ENCODE data around the gene CEP128.

The CEP128 gene

DNA sequence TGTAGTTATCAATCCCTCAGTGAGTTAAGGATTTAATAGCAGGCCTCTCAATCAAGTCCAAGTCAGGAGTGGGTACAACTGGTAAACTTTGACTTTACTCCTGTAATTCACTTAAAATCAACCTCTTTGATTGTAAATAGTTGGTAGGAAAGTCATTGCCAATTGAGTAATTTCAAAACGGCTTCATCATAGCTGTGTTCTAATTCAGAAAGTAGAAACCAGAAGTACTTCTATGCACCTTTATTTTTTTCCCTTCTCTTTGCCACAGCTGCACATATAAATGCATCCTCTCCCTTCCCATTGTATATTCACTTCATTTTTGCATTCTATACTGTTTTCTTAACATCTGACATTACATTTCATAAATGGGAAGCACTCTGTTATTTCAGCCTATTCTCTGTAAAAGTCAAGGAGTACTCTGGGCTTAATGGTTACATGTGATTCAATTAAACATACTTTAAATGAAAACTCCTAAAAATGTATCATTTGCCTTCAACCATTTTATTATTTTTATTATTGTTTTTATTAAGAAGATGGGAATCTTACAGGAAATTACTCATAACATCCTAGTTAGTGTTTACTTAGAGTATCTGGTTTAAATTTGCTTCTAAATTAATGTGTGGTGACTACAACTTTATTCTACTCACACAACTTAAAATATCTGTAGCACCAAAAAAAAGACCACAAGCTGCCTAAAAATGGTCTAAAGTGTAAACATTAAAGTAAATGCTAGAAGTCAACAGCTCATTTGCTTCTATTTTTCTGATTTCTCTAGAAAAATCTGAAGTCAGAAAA is 171.2 kb downstream of the CEP128 start:
- no peak for DNase-seq

DNA sequence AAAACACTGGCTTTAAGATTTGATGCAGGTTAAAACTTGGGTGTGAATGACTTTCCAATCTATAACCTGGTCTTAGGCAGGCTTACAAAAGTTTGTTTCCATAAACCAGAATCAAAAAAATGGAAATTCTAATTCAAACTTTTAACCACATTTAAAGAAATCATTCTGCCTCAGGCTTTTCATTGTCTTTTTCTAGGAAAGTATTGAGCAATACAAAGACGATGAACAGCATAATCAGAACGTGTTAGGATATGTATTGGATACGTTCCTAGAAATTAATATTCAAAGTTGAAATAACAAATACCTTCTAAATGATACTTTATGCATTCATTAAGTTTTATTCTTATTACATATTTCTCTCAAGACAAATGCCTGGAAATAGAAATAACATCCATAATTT is 172.9 kb downstream of the CEP128 start:
- DNase-seq, result no peak

DNA sequence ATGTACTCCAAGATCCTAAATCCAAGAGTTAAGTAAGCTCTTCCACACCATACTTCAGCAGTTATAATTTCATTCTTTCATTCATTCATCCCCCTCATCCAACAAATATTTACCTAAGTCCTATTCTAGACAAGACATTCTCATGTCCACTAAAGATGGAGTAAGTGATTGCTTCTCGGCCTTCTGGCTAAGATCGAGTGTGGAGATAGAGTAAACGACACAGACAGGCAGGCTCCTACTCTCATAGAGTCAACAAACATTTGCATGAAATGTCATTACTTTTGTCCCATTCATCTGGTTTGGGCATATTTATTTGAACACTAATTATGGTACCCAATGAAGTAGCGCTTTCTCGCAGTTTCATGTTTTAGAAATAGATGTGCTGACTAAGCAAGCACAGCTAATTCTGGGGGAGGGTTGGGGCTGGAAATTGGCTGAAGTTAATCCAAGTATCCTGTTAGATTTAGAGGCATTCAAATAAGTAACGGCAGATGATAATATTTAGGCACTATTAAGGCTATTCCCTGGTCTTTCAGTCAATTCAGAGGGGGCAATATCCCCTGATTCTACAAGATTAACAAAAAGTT is 176.5 kb downstream of the CEP128 start:
- DNase-seq, result no peak

DNA sequence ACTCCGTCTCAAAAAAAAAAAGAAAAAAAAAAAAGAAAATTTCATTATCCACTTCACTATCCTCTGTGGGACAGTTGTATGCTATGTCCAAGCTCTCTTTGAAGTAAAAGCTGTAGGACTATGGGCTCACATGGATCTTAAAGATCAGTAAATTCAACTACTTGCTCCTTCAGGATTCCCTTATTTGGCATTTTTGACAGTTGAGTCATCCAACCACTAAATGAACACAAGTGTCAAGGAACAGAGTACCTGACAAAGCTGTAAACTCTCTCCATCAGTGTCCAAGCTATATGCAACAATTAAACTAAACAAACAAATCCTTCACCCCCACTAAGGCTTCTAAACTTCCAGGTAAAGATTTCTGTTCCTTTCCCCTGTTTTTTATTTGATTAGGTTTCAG is 177.0 kb downstream of the CEP128 start:
- no peak for DNase-seq

DNA sequence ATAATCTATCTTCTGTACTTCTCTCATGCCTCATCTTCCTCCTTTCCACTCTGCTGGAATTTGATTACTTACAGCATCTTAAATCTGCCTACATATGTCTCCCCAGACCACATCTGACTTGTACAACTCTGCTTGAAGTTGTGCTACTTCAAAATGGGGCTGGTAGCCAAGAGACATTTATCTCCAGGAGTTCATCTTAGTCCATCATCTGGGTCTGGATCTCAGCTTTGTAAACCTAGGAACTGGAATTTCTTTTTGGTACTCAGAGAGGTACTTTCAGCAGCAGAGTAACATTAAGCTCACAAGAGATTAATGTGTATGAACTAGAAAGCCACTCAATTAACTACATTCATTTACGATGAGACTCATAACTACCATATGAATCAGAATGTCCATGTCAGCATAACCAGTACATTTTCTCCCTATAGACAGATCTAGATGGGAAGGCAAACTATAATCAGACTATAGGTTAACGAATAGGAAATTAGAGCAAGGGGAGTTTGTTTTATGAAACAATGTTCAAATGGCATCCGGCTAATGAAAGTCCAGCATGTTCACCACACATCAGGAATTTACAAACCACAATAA is 178.8 kb downstream of the CEP128 start:
- no peak for DNase-seq

DNA sequence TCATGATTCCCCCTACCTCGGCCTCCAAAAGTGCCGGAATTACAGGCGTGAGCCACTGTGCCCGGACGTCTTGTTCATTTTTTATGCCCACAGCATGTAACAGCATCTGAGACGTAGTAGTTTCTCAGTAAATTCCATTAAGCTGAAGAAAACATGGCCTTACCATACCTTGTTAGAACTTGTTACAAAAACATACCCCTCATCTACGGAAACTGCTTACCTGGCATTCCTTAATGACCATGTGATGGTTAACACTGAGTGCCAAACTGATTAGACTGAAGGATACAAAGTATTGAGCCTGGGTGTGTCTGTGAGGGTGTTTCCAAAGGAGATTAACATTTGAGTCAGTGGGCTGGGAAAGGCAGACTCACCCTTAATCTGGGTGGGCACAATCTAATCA is 186.8 kb downstream of the CEP128 start:
- no peak for DNase-seq

DNA sequence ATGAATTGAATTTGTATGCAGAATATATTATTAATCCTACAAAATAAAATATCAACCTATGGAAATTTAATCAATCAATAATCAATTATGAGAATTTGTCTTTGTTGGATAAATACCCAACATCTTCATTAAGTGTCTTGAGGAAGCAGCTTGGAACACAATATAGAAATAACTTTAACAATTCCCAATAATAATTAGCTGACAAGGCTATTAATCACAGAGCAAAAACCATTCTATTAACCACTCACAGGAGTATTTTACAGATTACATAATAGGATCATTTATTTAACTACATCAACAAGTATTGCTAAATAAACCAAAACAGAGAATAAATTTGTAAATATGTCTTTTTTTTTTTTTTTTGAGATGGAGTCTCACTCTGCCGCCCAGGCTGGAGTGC is 190.3 kb downstream of the CEP128 start:
- no peak for DNase-seq

DNA sequence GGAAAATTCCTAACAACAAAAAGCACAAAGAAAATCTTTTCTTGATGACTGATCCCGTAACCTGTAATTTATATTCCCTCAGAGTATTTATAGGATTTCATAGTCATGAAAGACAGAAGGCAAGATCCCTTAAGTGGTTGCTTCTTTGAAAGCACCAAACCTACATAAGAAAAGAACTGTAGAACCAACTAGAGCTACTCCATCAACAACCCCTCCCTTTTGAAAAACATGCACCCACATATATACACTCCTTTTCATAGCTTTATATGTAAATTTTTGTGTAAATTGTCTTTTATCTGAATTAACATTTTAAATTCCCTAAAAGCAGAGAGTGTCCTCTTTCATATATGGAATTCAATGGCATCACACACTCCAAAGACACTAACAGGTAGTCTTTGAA is 215.3 kb downstream of the CEP128 start:
- DNase-seq, result no peak

DNA sequence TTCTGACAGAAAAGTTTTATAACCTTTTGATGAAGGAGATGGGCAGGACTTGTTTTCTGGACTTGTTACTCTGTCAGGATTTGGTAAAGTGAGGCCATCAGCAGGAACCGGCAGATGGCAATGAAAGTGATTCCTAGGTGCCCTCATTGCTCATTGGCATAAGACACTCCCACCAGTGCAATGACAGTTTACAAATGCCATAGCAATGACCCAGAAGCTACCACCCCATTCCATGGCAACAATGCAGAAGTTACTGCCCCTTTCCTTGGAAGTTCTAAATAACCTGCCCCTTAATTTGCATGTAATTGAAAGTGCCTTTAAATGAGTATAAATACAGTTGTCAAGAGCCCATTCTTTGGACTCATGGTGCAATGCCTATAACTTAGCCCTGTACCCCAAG is 222.6 kb downstream of the CEP128 start:
- no peak for DNase-seq

DNA sequence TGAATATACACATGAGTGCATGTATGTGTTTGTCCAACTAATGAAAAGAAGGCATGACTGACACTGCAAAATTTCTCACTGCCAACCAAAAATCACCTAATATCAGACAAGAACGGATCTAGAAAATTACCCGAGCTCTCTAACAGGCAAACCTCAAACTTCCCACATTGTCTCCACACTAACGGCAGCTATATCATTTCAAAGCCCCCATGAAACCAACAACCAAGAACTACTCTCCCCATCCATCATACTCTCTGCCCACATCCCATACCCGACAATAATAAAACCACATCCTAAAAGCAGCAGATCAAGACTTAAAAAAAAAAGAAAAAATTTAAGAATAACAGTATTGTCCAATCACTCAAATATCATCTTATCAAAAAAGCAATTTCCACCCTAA is 227.1 kb downstream of the CEP128 start:
- DNase-seq, result no peak

DNA sequence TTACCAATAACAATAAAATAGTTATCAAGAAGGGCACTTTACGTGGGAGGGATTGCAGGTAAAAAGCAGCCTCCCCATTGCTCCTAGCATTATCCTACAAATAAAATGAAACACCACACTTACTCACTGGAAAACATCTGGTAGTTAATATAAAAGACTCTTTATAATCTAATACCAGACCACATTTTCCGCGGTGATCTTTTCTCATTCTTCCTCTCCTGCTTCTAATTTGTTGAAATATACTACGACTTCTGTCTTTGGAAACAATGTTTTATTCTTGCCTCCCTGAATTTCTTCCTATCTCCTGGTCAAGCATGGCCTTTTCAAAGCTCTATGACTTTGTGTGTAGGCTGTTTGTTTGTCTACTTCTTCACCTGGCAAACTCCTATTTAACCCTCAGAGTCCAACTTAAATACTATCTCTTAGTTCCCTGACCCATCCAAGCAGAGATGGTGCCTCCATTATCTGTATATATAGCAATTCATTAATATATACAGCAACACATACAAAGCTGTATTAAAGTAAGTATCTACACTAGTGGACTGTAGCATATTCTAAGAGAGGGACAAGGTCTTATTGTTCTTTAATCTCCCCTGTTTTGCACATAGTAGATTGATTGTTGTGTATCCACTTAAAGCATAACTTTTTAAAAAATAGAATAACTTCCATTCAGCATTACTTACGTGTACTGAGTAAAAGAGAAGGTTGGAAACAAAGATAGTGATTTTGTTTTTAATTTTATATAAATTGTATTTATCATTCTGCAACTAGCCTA is 228.3 kb downstream of the CEP128 start:
- DNase-seq, result no peak

DNA sequence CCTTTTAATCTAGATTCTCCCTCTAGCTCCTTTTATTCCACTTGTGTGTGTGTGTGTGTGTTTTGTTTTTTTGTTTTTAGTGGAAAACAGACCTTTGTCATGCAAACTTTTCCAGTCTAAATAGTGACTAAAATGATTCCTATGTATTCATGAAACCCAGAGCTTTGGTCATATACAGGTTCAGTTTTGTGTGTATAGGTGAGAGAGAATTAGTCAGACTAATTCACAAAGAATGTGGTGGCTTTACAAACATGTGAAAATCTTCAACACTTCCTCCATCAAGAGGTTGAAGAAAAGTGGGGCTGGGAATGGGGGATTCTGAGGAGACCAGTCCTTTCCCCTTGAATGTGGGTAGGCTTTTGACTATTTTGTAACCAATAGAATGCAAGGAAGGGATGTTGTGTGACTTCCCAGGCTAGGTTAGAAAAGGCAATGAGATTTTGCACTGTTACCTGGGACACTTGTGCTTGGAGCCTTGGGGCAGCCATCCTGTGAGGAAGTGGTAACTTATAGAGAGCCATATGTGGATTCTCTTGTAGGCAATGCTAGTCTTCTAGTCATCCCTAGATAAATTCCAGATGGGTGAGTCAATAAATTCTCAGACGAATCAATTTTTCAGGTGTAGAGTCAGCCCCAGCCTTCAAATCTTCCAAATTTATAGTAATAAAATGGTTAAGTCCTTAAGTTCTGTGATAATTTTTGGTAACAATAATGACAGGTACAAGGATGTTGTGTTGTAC is 236.1 kb downstream of the CEP128 start:
- DNase-seq, result no peak

DNA sequence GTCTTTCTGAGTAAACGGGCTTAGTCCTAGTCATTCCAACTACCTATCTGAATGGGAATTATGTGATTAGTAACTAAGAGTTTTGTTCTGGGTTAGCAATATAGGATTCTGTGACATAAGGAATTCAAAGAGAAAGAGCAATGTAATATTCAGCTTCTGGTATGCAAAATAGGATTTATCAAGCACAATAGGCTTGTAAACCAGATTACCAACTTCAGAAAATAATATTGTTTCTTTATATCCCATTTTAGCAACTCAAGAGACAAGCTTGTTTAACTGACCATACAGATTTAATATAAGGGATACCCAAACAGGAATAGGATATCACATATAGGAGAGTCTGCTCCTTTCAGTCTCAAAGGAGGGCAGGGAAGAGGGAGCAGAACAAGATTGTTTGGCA is 240.9 kb downstream of the CEP128 start:
- no peak for DNase-seq

DNA sequence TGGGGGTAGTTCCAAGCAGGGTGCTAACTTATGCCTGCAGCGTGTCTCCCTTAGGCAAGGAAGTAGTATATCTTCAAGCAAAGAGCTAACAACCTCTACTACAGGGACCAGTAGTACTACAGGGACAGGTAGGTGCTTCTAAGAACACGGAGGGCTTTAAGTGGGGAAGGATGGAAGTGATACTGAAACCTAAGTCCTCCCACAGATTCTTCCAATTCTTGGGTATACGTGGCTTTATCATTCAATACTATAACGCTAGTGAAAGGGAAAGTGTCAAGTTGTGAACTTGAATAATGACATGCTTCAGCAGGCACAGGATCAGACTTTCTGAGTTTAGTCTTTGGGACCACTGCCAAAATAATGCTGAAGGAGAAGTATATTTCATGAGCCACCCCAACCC is 241.7 kb downstream of the CEP128 start:
- DNase-seq, result no peak

DNA sequence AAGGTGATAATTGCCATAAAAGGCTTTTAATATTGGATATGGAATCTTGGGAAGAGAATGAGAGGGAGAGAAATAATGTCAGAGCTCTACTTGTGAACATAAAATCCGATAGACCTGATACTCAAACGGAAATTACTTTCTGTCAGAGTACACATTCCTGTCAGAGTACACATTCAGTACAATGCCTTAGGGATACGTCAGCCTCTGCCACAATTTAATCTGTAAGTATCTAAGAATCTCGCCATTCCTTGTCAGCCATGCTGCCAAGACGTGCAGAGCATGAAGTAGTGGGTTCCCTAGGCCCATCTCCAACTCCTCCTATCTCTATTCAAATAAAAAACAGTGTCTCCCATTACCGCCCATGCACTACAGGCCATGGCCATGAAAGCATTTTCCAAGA is 242.6 kb downstream of the CEP128 start:
- DNase-seq, result no peak

DNA sequence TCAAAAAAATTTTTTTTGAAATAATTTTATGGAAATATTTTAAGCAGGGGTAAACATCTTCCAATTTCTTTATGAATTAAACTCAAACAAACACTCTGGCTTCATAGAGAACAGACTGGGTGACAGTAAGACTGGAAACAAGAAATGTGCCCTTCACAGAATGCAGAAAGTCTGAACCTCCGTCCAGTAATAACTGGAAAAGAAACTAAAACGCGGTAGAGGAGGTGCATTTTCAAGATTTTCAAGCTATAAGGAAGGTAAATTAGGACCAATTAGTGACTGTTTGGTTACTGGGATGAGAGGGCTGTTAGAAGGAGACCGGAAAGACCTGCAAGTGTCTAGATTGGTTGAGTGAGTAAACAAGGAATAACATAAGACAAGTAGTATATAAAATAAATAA is 245.7 kb downstream of the CEP128 start:
- DNase-seq, result no peak

DNA sequence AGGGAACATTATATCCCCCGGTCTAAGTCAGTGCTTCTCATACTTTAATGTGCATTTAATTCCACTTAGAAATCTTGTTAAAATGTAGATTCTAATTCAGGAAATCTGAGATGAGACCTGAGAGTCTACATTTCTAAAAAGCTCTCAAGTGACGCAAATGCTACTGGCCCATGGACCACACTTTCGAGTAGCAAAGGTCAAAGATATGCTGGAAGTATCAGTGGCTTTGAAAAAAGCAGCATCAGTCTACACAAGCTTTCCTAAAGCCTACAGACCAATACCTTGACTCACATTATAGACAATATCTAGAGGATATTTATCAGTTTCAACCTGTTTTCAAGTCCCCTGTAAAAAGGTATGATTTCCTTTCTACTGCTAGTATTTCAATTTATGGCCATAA is 248.6 kb downstream of the CEP128 start:
- DNase-seq, result no peak

DNA sequence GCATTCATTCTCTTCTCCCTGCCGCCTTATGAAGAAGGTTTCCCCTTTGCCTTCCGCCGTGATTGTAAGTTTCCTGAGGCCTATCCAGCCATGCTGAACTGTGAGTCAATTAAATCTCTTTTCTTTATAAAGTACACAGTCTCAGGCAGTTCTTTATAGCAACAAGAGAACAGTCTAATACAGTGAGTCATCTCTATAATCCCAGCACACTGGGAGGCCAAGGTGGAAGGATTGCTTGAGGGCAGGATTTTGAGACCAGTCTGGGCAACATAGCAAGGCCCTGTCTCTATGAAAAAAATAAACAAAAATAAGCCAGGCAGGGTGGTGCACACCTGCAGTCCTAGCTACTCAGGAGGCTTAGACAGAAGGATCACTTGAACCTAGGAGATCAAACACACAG is 259.9 kb downstream of the CEP128 start:
- no peak for DNase-seq

DNA sequence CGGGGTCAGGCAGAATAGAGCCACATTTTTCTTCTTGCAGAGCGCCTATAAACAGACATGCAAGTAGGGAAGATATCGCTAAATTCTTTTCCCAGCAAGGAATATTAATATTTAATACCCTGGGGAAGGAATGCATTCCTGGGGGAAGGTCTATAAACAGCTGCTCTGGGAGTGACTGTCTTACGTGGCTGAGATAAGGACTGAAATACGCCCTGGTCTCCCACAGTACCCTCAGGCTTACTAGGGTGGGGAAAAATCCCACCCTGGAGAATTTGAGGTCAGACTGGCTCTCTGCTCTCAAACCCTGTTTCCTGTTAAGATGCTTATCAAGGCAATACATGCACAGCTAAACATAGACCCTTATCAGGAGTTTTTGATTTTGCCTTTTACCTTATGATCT is 262.3 kb downstream of the CEP128 start:
- no peak for DNase-seq

DNA sequence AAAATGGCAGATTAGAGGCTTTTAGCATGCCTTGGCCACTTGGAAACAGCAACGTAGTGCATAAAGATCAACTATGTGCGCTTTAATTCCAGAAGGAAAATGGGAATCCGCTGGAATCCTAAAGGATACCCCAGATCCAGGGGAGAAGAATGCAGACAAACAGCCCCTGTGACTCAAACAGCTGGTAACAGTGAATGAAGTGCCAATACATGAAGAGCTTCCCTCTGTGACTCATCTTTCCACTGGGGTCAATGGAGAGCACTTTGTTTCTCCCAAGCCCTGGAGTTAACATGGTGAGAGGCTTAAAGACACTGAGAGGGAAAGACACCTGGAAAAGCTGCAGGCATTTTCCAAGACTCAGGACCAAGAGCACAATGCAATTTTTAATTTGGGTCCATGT is 263.1 kb downstream of the CEP128 start:
- no peak for DNase-seq

DNA sequence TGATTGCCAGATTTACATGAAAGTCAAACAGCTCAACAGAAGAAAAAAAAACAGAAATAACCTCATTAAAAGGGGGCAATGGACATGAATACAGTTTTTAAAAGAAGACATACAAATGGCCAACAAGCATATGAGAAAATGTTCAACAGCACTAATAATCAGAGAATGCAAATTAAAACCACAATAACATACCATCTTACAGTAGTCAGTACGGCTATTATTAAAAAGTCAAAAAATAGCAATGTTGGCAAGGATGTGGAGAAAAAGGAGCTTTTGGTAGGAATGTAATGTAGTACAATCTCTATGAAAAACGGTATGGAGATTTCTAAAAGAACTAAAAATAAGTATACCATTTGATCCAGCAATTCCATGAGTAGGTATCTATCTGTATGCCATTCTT is 272.1 kb downstream of the CEP128 start:
- DNase-seq, result no peak

DNA sequence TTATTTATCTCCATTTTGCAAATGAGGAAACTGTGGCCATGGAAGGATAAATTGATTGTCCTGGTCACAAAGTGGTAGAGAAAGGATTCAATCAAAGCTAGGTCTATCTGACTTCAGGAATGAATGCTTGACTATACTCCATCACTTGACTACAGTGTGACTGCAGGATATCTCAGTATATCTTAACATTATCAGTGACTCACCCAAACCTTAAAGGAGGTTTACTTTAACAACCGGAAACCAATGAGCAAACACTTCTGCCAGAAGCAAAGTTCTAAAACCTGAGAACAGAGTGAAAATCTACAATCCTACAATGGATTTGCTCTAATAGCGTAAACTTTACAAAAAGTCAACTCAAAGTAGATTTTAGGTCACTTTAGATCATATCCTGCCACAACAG is 277.0 kb downstream of the CEP128 start:
- no peak for DNase-seq

DNA sequence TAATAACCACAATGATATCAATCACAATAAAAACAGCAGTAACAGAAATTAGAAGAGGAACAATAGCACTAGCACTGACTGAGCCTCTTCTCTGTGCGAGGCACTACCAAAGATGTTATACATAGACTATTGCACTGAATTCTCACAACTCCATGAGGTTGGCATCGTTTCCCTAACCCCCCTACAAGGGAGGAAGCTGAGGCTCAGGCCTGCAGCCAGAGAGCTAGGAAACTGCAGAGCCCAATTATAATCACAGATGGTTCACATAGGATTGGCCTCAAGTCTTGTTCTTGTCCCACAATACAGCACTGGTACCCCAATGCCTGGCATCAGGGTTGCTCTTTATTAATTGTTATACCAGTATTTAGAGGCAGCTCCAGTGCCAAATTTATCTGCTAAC is 278.0 kb downstream of the CEP128 start:
- no peak for DNase-seq

Data from activated naive CD4-positive, alpha-beta T cell (primary cell).